ENCODE measurements around the gene MRPL54. TPM values are rescaled to one million over a fixed set of nuclear protein-coding genes. Genes with fewer than 3 reads are reported as not detected.

The MRPL54 gene
- total RNA-seq, 1 donor from 2014 or later = 120 TPM

DNA sequence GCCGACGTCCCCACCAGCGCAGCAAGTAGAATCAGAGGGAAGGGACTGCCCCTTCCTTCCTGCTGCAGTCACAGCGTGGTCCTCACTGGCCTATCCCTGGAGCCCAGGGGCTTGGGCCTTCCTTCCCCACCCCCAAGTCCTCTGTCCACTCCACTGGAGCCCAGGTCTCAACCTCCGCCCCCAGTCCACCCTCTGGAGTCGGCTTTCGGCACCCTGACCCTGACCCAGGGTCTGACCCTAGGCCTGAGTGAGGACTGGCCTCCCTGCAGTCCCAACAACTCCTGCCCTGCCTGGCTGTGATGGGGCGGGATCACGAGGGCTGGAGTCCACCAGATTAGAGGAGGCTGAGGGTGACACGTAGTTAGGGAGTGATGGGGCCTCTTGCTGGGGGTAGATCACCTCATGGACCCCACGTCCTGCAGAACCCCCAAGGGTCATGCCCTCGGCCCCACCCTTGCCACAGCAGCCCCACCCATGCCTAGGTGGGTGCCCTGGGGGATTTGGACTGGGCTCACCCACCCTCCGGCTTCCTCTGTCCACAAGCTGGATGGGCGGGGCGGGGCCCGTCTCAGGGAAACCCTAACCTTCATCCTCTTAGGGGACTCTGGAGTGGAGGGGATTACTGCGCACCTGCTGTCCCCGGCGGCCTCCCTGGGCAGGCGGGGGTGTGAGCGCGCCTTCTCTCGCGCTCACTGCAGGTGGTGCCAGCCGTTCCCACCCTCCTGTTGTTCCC lies 5.7 kb downstream of the MRPL54 start:
- no peak overlapping the region for H3K4me3 ChIP-seq (ENCODE audit: low read depth, low read length)
- no peak for DNase-seq (ENCODE audit: low read depth)
- H3K27me3 ChIP-seq (ENCODE audit: control insufficient read depth, insufficient read depth, low read length) = peaks cover 14% of the 10 kb centered on the region
- TF ChIP-seq CTCF (IDR thresholded peaks at IDR 0.05; ENCODE audit: insufficient read depth, low read length, poor library complexity, severe bottlenecking) = no peak
- no peaks in the 10 kb centered on the region for H3K36me3 ChIP-seq (ENCODE audit: control insufficient read depth, insufficient read depth, low read length)

- TF ChIP-seq CTCF (IDR thresholded peaks at IDR 0.05; ENCODE audit: insufficient read depth, low read length, poor library complexity, severe bottlenecking) = no peak
- Histone ChIP-seq H3K36me3 (ENCODE audit: control insufficient read depth, insufficient read depth, low read length) (no peaks in the 10 kb centered on the region), H3K27me3 (ENCODE audit: control insufficient read depth, insufficient read depth, low read length) (peaks cover 14% of the 10 kb centered on the region), H3K4me3 (ENCODE audit: low read depth, low read length) (no peak overlapping the region)
- DNase-seq (ENCODE audit: low read depth) = no peak
Measured at GRCh38 chr19:3768748-3769099, 6.2 kb downstream of the MRPL54 start.

DNA sequence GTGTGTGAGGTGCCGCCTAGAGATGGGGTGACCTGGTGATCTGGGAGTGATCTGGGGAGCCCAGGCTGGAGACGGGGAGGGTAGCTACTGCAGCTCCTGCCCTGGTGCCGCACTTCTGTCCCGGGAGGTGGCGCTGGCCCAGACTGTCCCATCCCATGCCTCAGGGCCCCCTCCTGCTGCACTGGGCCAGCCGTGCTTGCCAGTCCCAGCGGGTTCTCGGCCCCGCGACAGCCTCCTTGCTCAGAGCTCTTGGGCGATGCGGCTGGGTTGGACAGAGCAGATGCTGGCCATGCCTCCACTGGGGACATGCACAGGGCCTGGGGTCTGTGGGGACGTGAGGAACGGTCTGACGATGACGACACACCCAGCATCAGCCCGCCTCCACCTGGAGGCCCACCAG lies 7.0 kb downstream of the MRPL54 start:
- H3K27me3 ChIP-seq (ENCODE audit: control insufficient read depth, insufficient read depth, low read length) = peaks cover 17% of the 10 kb centered on the region
- no peak for TF ChIP-seq CTCF (IDR thresholded peaks at IDR 0.05; ENCODE audit: insufficient read depth, low read length, poor library complexity, severe bottlenecking)
- H3K36me3 ChIP-seq (ENCODE audit: control insufficient read depth, insufficient read depth, low read length) = no peaks in the 10 kb centered on the region
- H3K4me3 ChIP-seq (ENCODE audit: low read depth, low read length) = no peak overlapping the region
- no peak for DNase-seq (ENCODE audit: low read depth)

- TF ChIP-seq CTCF (IDR thresholded peaks at IDR 0.05; ENCODE audit: insufficient read depth, low read length, poor library complexity, severe bottlenecking) = no peak
- no peak for DNase-seq (ENCODE audit: low read depth)
Measured at GRCh38 chr19:3770136-3770999, 7.9 kb downstream of the MRPL54 start.

GRCh38 chr19:3771000-3771905 lies 8.8 kb downstream of the MRPL54 start:
- TF ChIP-seq CTCF (IDR thresholded peaks at IDR 0.05; ENCODE audit: insufficient read depth, low read length, poor library complexity, severe bottlenecking) = no peak
- Histone ChIP-seq H3K4me3 (ENCODE audit: low read depth, low read length) (no peak overlapping the region), H3K27me3 (ENCODE audit: control insufficient read depth, insufficient read depth, low read length) (peaks cover 18% of the 10 kb centered on the region), H3K36me3 (ENCODE audit: control insufficient read depth, insufficient read depth, low read length) (no peaks in the 10 kb centered on the region)
- DNase-seq (ENCODE audit: low read depth) = no peak

More at GRCh38 chr19:3770136-3770999, 7.9 kb downstream of the MRPL54 start:
- H3K36me3 ChIP-seq (ENCODE audit: control insufficient read depth, insufficient read depth, low read length) = no peaks in the 10 kb centered on the region
- no peak overlapping the region for H3K4me3 ChIP-seq (ENCODE audit: low read depth, low read length)
- H3K27me3 ChIP-seq (ENCODE audit: control insufficient read depth, insufficient read depth, low read length) = peaks cover 18% of the 10 kb centered on the region
